ENCODE results near the gene RAD17.
"Not testable (repeated sequence)": the region's sequence is repeated elsewhere in the genome, so short reads cannot be mapped to it uniquely, and the experiment has no call there.

RAD17 gene

GRCh38 chr5:69360442-69360841, 9.2 kb upstream of the RAD17 start:
- DNase-seq (ENCODE audit: insufficient read length, low spot score) (no peak), FAIRE-seq (no peak)
- TF ChIP-seq POLR2A (IDR thresholded peaks at IDR 0.05; ENCODE audit: low read depth, low read length), result no peak

- TF ChIP-seq POLR2A (IDR thresholded peaks at IDR 0.05; ENCODE audit: low read depth, low read length), result no peak
- FAIRE-seq, result no peak
These were observed 5.2 kb upstream of the RAD17 start for GRCh38 chr5:69364414-69364813.

GRCh38 chr5:69364850-69365249, 4.8 kb upstream of the RAD17 start:
- TF ChIP-seq POLR2A (IDR thresholded peaks at IDR 0.05; ENCODE audit: low read depth, low read length), result no peak
- FAIRE-seq (no peak), DNase-seq (ENCODE audit: insufficient read length, low spot score) (no peak)

More at GRCh38 chr5:69364414-69364813, 5.2 kb upstream of the RAD17 start:
- DNase-seq (ENCODE audit: insufficient read length, low spot score), result no peak

GRCh38 chr5:69367697-69368279, 1.8 kb upstream of the RAD17 start:
- FAIRE-seq, result no peak
- TF ChIP-seq POLR2A (IDR thresholded peaks at IDR 0.05; ENCODE audit: low read depth, low read length), result no peak
- DNase-seq (ENCODE audit: insufficient read length, low spot score), result no peak

- FAIRE-seq, result no peak
- DNase-seq (ENCODE audit: insufficient read length, low spot score), result no peak
- no peak for TF ChIP-seq POLR2A (IDR thresholded peaks at IDR 0.05; ENCODE audit: low read depth, low read length)
These were observed 919 bp upstream of the RAD17 start for GRCh38 chr5:69368458-69369339.

GRCh38 chr5:69370335-69370734, 717 bp downstream of the RAD17 start:
- not testable (repeated sequence) for DNase-seq (ENCODE audit: insufficient read length, low spot score); FAIRE-seq

- no peak for DNase-seq (ENCODE audit: insufficient read length, low spot score)
- TF ChIP-seq POLR2A (IDR thresholded peaks at IDR 0.05; ENCODE audit: low read depth, low read length), result no peak
- FAIRE-seq, result no peak
These were observed 2.8 kb downstream of the RAD17 start for GRCh38 chr5:69372394-69372793.

GRCh38 chr5:69374911-69375446, 5.4 kb downstream of the RAD17 start:
- TF ChIP-seq POLR2A (IDR thresholded peaks at IDR 0.05; ENCODE audit: low read depth, low read length), result no peak
- DNase-seq (ENCODE audit: insufficient read length, low spot score) (no peak), FAIRE-seq (no peak)

GRCh38 chr5:69378376-69378775, 8.8 kb downstream of the RAD17 start:
- FAIRE-seq (no peak), DNase-seq (ENCODE audit: insufficient read length, low spot score) (no peak)
- TF ChIP-seq POLR2A (IDR thresholded peaks at IDR 0.05; ENCODE audit: low read depth, low read length), result no peak

- DNase-seq (ENCODE audit: insufficient read length, low spot score) (no peak), FAIRE-seq (no peak)
- no peak for TF ChIP-seq POLR2A (IDR thresholded peaks at IDR 0.05; ENCODE audit: low read depth, low read length)
These were observed 35.2 kb downstream of the RAD17 start for GRCh38 chr5:69404659-69405330.

- no peak for TF ChIP-seq POLR2A (IDR thresholded peaks at IDR 0.05; ENCODE audit: low read depth, low read length)
- FAIRE-seq (no peak), DNase-seq (ENCODE audit: insufficient read length, low spot score) (no peak)
These were observed 45.4 kb downstream of the RAD17 start, which contains the start of gene MARVELD2 for GRCh38 chr5:69414885-69415583. Gene MARVELD2 (plus strand): TSS chr5:69415116. CDS start chr5:69419386, 4,270 bp downstream.

- TF ChIP-seq POLR2A (IDR thresholded peaks at IDR 0.05; ENCODE audit: low read depth, low read length), result no peak
- no peak for FAIRE-seq
- DNase-seq (ENCODE audit: insufficient read length, low spot score), result no peak
These were observed 46.0 kb downstream of the RAD17 start for GRCh38 chr5:69415584-69415958.

- DNase-seq (ENCODE audit: insufficient read length, low spot score) (no peak), FAIRE-seq (no peak)
- no peak for TF ChIP-seq POLR2A (IDR thresholded peaks at IDR 0.05; ENCODE audit: low read depth, low read length)
These were observed 46.6 kb downstream of the RAD17 start for GRCh38 chr5:69416180-69416579.

- DNase-seq (ENCODE audit: insufficient read length, low spot score), result no peak
- no peak for FAIRE-seq
- TF ChIP-seq POLR2A (IDR thresholded peaks at IDR 0.05; ENCODE audit: low read depth, low read length), result no peak
These were observed 47.1 kb downstream of the RAD17 start for GRCh38 chr5:69416699-69417098.

Measured in H54 (cell line).